ENCODE measurements around the gene SSMEM1. TPM values are rescaled to one million over a fixed set of nuclear protein-coding genes. Genes with fewer than 3 reads are reported as not detected.

SSMEM1 gene
- total and polyA plus RNA-seq, 2 experiments from 2014 or later, result not detected

- H4K20me1 ChIP-seq (ENCODE audit: insufficient read depth, poor library complexity, severe bottlenecking), result no peaks in the 10 kb centered on the region
- H3K9me2 ChIP-seq (replicated peaks; ENCODE audit: insufficient read depth), result no peaks in the 10 kb centered on the region
- no peak for DNase-seq (ENCODE audit: low spot score)
- H2AFZ ChIP-seq, result no peak overlapping the region
- H3K9me3 ChIP-seq (ENCODE audit: low read depth), result no peaks in the 10 kb centered on the region
- 80% methylated on average over 1 of the region's 1 CpG for WGBS (ENCODE audit: low lambda C conversion rate, missing lambda C conversion rate)
- peaks cover 3% of the 10 kb centered on the region for H3K4me1 ChIP-seq (ENCODE audit: insufficient read depth)
- H3K27me3 ChIP-seq, result no peaks in the 10 kb centered on the region
- no peaks in the 10 kb centered on the region for H3K79me2 ChIP-seq
- no peak overlapping the region for H3K27ac ChIP-seq
- H3K4me3 ChIP-seq, result no peak overlapping the region
- no peak overlapping the region for H3K4me2 ChIP-seq
- no peak for TF ChIP-seq EZH2phosphoT487 (IDR thresholded peaks at IDR 0.05; ENCODE audit: low read depth, severe bottlenecking, unreplicated experiment)
- TF ChIP-seq EZH2 (IDR thresholded peaks at IDR 0.05; ENCODE audit: borderline replicate concordance), result no peak
- TF ChIP-seq CTCF (IDR thresholded peaks at IDR 0.05; ENCODE audit: poor library complexity), result no peak
- H3K36me3 ChIP-seq (replicated peaks; ENCODE audit: insufficient read depth, low read depth), result no peaks in the 10 kb centered on the region
These were observed 9.1 kb downstream of the SSMEM1 start for GRCh38 chr7:130216750-130217149.

- Histone ChIP-seq H3K79me2 (no peaks in the 10 kb centered on the region), H3K4me1 (ENCODE audit: insufficient read depth) (peaks cover 3% of the 10 kb centered on the region), H3K4me3 (no peak overlapping the region), H3K27ac (no peak overlapping the region), H3K9me3 (ENCODE audit: low read depth) (no peaks in the 10 kb centered on the region), H3K27me3 (no peaks in the 10 kb centered on the region), H2AFZ (no peak overlapping the region), H3K36me3 (replicated peaks; ENCODE audit: insufficient read depth, low read depth) (no peaks in the 10 kb centered on the region), H3K9me2 (replicated peaks; ENCODE audit: insufficient read depth) (no peaks in the 10 kb centered on the region), H4K20me1 (ENCODE audit: insufficient read depth, poor library complexity, severe bottlenecking) (no peaks in the 10 kb centered on the region), H3K4me2 (no peak overlapping the region)
- TF ChIP-seq EZH2phosphoT487 (IDR thresholded peaks at IDR 0.05; ENCODE audit: low read depth, severe bottlenecking, unreplicated experiment) (no peak), EZH2 (IDR thresholded peaks at IDR 0.05; ENCODE audit: borderline replicate concordance) (no peak), CTCF (IDR thresholded peaks at IDR 0.05; ENCODE audit: poor library complexity) (no peak)
- DNase-seq (ENCODE audit: low spot score), result no peak
- 94% methylated on average over 5 of the region's 5 CpGs for WGBS (ENCODE audit: low lambda C conversion rate, missing lambda C conversion rate)
These were observed 11.4 kb downstream of the SSMEM1 start for GRCh38 chr7:130218806-130219620.

- no peaks in the 10 kb centered on the region for H3K79me2 ChIP-seq
- no peaks in the 10 kb centered on the region for H3K27me3 ChIP-seq
- 72% methylated on average over 9 of the region's 9 CpGs for WGBS (ENCODE audit: low lambda C conversion rate, missing lambda C conversion rate)
- H2AFZ ChIP-seq, result no peak overlapping the region
- H3K36me3 ChIP-seq (replicated peaks; ENCODE audit: insufficient read depth, low read depth), result no peaks in the 10 kb centered on the region
- no peak overlapping the region for H3K4me2 ChIP-seq
- H3K4me3 ChIP-seq, result no peak overlapping the region
- no peaks in the 10 kb centered on the region for H4K20me1 ChIP-seq (ENCODE audit: insufficient read depth, poor library complexity, severe bottlenecking)
- no peak for DNase-seq (ENCODE audit: low spot score)
- no peaks in the 10 kb centered on the region for H3K9me2 ChIP-seq (replicated peaks; ENCODE audit: insufficient read depth)
- TF ChIP-seq EZH2phosphoT487 (IDR thresholded peaks at IDR 0.05; ENCODE audit: low read depth, severe bottlenecking, unreplicated experiment), result no peak
- H3K9me3 ChIP-seq (ENCODE audit: low read depth), result no peaks in the 10 kb centered on the region
- peaks cover 3% of the 10 kb centered on the region for H3K4me1 ChIP-seq (ENCODE audit: insufficient read depth)
- no peak overlapping the region for H3K27ac ChIP-seq
These were observed 12.2 kb downstream of the SSMEM1 start for GRCh38 chr7:130219871-130220270.

GRCh38 chr7:130221746-130222145 is 14.1 kb downstream of the SSMEM1 start:
- TF ChIP-seq CTCF (IDR thresholded peaks at IDR 0.05; ENCODE audit: poor library complexity) (no peak), EZH2 (IDR thresholded peaks at IDR 0.05; ENCODE audit: borderline replicate concordance) (no peak), EZH2phosphoT487 (IDR thresholded peaks at IDR 0.05; ENCODE audit: low read depth, severe bottlenecking, unreplicated experiment) (no peak)
- H3K4me1 ChIP-seq (ENCODE audit: insufficient read depth), result peaks cover 3% of the 10 kb centered on the region
- H3K36me3 ChIP-seq (replicated peaks; ENCODE audit: insufficient read depth, low read depth), result no peaks in the 10 kb centered on the region
- H3K27me3 ChIP-seq, result no peaks in the 10 kb centered on the region
- H3K79me2 ChIP-seq, result no peaks in the 10 kb centered on the region
- DNase-seq (ENCODE audit: low spot score), result no peak
- no peaks in the 10 kb centered on the region for H3K9me3 ChIP-seq (ENCODE audit: low read depth)
- H3K4me3 ChIP-seq, result no peak overlapping the region
- WGBS (ENCODE audit: low lambda C conversion rate, missing lambda C conversion rate), result 85% methylated on average over 3 of the region's 4 CpGs
- no peaks in the 10 kb centered on the region for H3K9me2 ChIP-seq (replicated peaks; ENCODE audit: insufficient read depth)
- H2AFZ ChIP-seq, result no peak overlapping the region
- H3K4me2 ChIP-seq, result no peak overlapping the region
- no peak overlapping the region for H3K27ac ChIP-seq
- no peaks in the 10 kb centered on the region for H4K20me1 ChIP-seq (ENCODE audit: insufficient read depth, poor library complexity, severe bottlenecking)
